H1 (cell line): Measurements from ENCODE around the gene ADA. TPM values are rescaled to one million over a fixed set of nuclear protein-coding genes. Genes with fewer than 3 reads are reported as not detected.

Source experiments
- CTCF ChIA-PET: fragments of 300-600 bp; sonication (Branson Sonifier 250); formaldehyde crosslinking; loops from one replicate; lab custom pipeline; 2021; ENCODE audit not compliant: partially characterized antibody; lab: Charles Lee
- POLR2A ChIA-PET: fragments of 300-600 bp; sonication (Branson Sonifier 250); formaldehyde crosslinking; loops from one replicate; lab custom pipeline; 2021; ENCODE audit warnings: inconsistent platforms; ENCODE audit not compliant: partially characterized antibody; lab: Charles Lee
- DNase-seq, 2 experiments: peaks; one replicate each; pipeline versions ENCODE4 v3.0.0 to v3.0.0-alpha.2; 2010 to 2022; ENCODE audit warnings: low spot score in 2 of 2, low read depth in 1 of 2, mixed read lengths in 1 of 2
- FAIRE-seq: peaks from 2 replicates; lab custom pipeline; 2011; peaks lifted over from hg19 to GRCh38; lab: Jason Lieb, UNC
- H2AFZ ChIP-seq: 2 replicates; pipeline ENCODE4 v1.8.1; 2012; ENCODE audit warnings: low read length, inconsistent platforms
- H2AK5ac ChIP-seq: 2 replicates; pipeline ENCODE4 v1.6.1; 2013; ENCODE audit warnings: low read depth, low read length
- H2BK120ac ChIP-seq: replicated peaks from 2 replicates; pipeline ENCODE3; 2013; ENCODE audit warnings: low read depth, low read length, inconsistent platforms
- H2BK12ac ChIP-seq: 2 replicates; pipeline ENCODE4 v1.6.1; 2013; ENCODE audit warnings: low read depth, low read length
- H2BK15ac ChIP-seq: 2 replicates; pipeline ENCODE4 v1.6.1; 2013; ENCODE audit warnings: low read length
- H2BK20ac ChIP-seq: 2 replicates; pipeline ENCODE4 v1.6.1; 2013; ENCODE audit warnings: low read length
- H2BK5ac ChIP-seq: 2 replicates; pipeline ENCODE4 v1.6.1; 2013; ENCODE audit warnings: low read depth, low read length
- H3K14ac ChIP-seq: 2 replicates; pipeline ENCODE4 v1.6.1; 2013; ENCODE audit warnings: inconsistent platforms; ENCODE audit not compliant: insufficient read length
- H3K18ac ChIP-seq: 2 replicates; pipeline ENCODE4 v1.6.1; 2013; ENCODE audit warnings: low read length; ENCODE audit errors: extremely low read depth
- H3K23ac ChIP-seq: 2 replicates; pipeline ENCODE4 v1.6.1; 2013; ENCODE audit warnings: inconsistent platforms; ENCODE audit not compliant: insufficient read length
- H3K23me2 ChIP-seq: 2 replicates; pipeline ENCODE4 v1.6.1; 2013; ENCODE audit warnings: low read depth, low read length
- H3K27ac ChIP-seq: 2 replicates; pipeline ENCODE4 v1.6.1; 2011; ENCODE audit warnings: low read depth, low read length, inconsistent platforms
- H3K27me3 ChIP-seq, 4 experiments: replicated peaks in 1 of 4; 1 replicate in 1 of 4; 2 replicates in 3 of 4; pipeline versions ENCODE4 v1.6.1 to v1.8.1; 2011 to 2013; ENCODE audit warnings: low read length in 3 of 4, mild to moderate bottlenecking in 3 of 4, inconsistent platforms in 2 of 4, mixed read lengths in 2 of 4, moderate library complexity in 1 of 4; ENCODE audit not compliant: control insufficient read depth in 3 of 4, insufficient read depth in 3 of 4; ENCODE audit errors: extremely low read depth in 1 of 4
- H3K36me3 ChIP-seq, 4 experiments: 2 replicates each; pipeline versions ENCODE4 v1.6.1 to v1.8.1; 2011 to 2013; ENCODE audit warnings: mild to moderate bottlenecking in 4 of 4, low read length in 3 of 4, moderate library complexity in 2 of 4, control low read depth in 1 of 4, inconsistent platforms in 1 of 4; ENCODE audit not compliant: insufficient read depth in 4 of 4, control insufficient read depth in 2 of 4
- H3K4ac ChIP-seq: replicated peaks from 2 replicates; pipeline ENCODE3; 2013; ENCODE audit warnings: low read length, low read depth, mixed read lengths, inconsistent platforms; ENCODE audit not compliant: insufficient read length
- H3K4me1 ChIP-seq, 4 experiments: replicated peaks in 1 of 4; 1 replicate in 1 of 4; 2 replicates in 3 of 4; pipeline versions ENCODE4 v1.6.1 to v1.8.1; 2011 to 2013; ENCODE audit warnings: low read length in 3 of 4, inconsistent platforms in 2 of 4, mixed read lengths in 1 of 4; ENCODE audit not compliant: insufficient read depth in 4 of 4, control insufficient read depth in 3 of 4
- H3K4me2 ChIP-seq, 2 experiments: 2 replicates each; pipeline versions ENCODE4 v1.6.1 to v1.8.1; 2011 to 2013; ENCODE audit warnings: low read depth in 2 of 2, low read length in 2 of 2, control low read depth in 1 of 2, inconsistent platforms in 1 of 2, mild to moderate bottlenecking in 1 of 2; ENCODE audit not compliant: insufficient read depth in 1 of 2
- H3K4me3 ChIP-seq, 4 experiments: fragments of 200-600, 300-600 bp in 1 of 4; sonication (generic), shearing (Covaris generic), sonication (Bioruptor Twin) in 1 of 4; 2 replicates each; pipeline versions ENCODE4 v1.5.1 to v1.8.1; 2011 to 2016; ENCODE audit warnings: low read length in 4 of 4, low read depth in 3 of 4, control low read depth in 2 of 4, inconsistent platforms in 2 of 4, mild to moderate bottlenecking in 2 of 4, mixed read lengths in 1 of 4, moderate library complexity in 1 of 4; ENCODE audit not compliant: insufficient read depth in 2 of 4; ENCODE audit errors: extremely low read depth in 1 of 4
- H3K56ac ChIP-seq: replicated peaks from 2 replicates; pipeline ENCODE3; 2013; ENCODE audit warnings: low read depth, mild to moderate bottlenecking, mixed read lengths, low read length, inconsistent platforms; ENCODE audit not compliant: insufficient read length
- H3K79me1 ChIP-seq: 2 replicates; pipeline ENCODE4 v1.6.1; 2013; ENCODE audit warnings: low read depth, low read length, control low read depth
- H3K79me2 ChIP-seq, 2 experiments: 2 replicates each; pipeline versions ENCODE4 v1.6.1 to v1.8.1; 2012 to 2013; ENCODE audit warnings: low read length in 2 of 2, mild to moderate bottlenecking in 2 of 2, inconsistent platforms in 1 of 2; ENCODE audit not compliant: insufficient read depth in 2 of 2, control insufficient read depth in 1 of 2
- H3K9ac ChIP-seq, 4 experiments: replicated peaks in 1 of 4; 1 replicate in 1 of 4; 2 replicates in 3 of 4; pipeline versions ENCODE4 v1.6.1 to v1.8.1; 2011 to 2013; ENCODE audit warnings: low read depth in 3 of 4, low read length in 3 of 4, control low read depth in 2 of 4, mild to moderate bottlenecking in 2 of 4, moderate library complexity in 2 of 4, inconsistent platforms in 1 of 4; ENCODE audit errors: extremely low read depth in 1 of 4
- H3K9me3 ChIP-seq, 2 experiments: 2 replicates each; pipeline versions ENCODE4 v1.6.1 to v1.8.1; 2012 to 2013; ENCODE audit warnings: mild to moderate bottlenecking in 2 of 2, moderate library complexity in 2 of 2, control low read depth in 1 of 2, inconsistent platforms in 1 of 2, low read depth in 1 of 2, low read length in 1 of 2, mixed read lengths in 1 of 2; ENCODE audit not compliant: insufficient read depth in 2 of 2
- H4K20me1 ChIP-seq, 2 experiments: replicated peaks in 1 of 2; 2 replicates each; pipeline versions ENCODE3 to v1.8.1; 2011 to 2013; ENCODE audit warnings: inconsistent platforms in 2 of 2, low read length in 2 of 2, mild to moderate bottlenecking in 1 of 2; ENCODE audit not compliant: insufficient read depth in 2 of 2, control insufficient read depth in 1 of 2
- H4K5ac ChIP-seq: 2 replicates; pipeline ENCODE4 v1.6.1; 2013; ENCODE audit warnings: low read length, low read depth, mixed read lengths, inconsistent platforms; ENCODE audit not compliant: insufficient read length
- H4K8ac ChIP-seq: 2 replicates; pipeline ENCODE4 v1.8.0; 2013; ENCODE audit warnings: mild to moderate bottlenecking, moderate library complexity, low read length, inconsistent platforms; ENCODE audit not compliant: insufficient read depth; ENCODE audit errors: extremely low read depth
- H4K91ac ChIP-seq: replicated peaks from 2 replicates; pipeline ENCODE3; 2013; ENCODE audit warnings: low read length, mixed read lengths, inconsistent platforms; ENCODE audit not compliant: insufficient read length
- ASH2L ChIP-seq: fragments of 200-600, 300-600 bp; sonication (generic); IDR thresholded peaks from one replicate; pipeline ENCODE4 v1.7.1; 2017; ENCODE audit warnings: low read length
- BCL11A ChIP-seq, 2 experiments: IDR thresholded peaks; one replicate each; pipeline ENCODE4 v1.6.1; 2011; ENCODE audit warnings: low read depth in 2 of 2, low read length in 2 of 2, mild to moderate bottlenecking in 2 of 2
- E2F6 ChIP-seq: IDR thresholded peaks from 2 replicates; pipeline ENCODE4 v1.6.1; 2012; ENCODE audit warnings: inconsistent platforms
- EZH2 ChIP-seq: fragments of 200-600 bp; sonication (generic); IDR thresholded peaks from 2 replicates; pipeline ENCODE4 v1.7.1; 2012; ENCODE audit warnings: low read depth, mild to moderate bottlenecking, moderate library complexity, low read length, inconsistent platforms; ENCODE audit not compliant: severe bottlenecking
- GTF2F1 ChIP-seq: IDR thresholded peaks from 2 replicates; pipeline ENCODE4 v1.6.1; 2012; ENCODE audit warnings: low read depth, low read length, improper control_type of control experiment, borderline replicate concordance
- NRF1 ChIP-seq: IDR thresholded peaks from 2 replicates; pipeline ENCODE4 v1.6.1; 2011; ENCODE audit warnings: mild to moderate bottlenecking, low read depth, low read length, improper control_type of control experiment
- RBBP5 ChIP-seq: IDR thresholded peaks from 2 replicates; pipeline ENCODE4 v1.7.1; 2012; ENCODE audit warnings: low read depth, mild to moderate bottlenecking, inconsistent platforms, low read length, moderate library complexity, borderline replicate concordance
- SIRT6 ChIP-seq: IDR thresholded peaks from one replicate; pipeline ENCODE4 v1.7.1; 2012; ENCODE audit warnings: low read length, inconsistent platforms
- SP2 ChIP-seq: IDR thresholded peaks from 2 replicates; pipeline ENCODE4 v1.6.1; 2012; ENCODE audit warnings: mild to moderate bottlenecking, low read length, inconsistent platforms
- SRF ChIP-seq: IDR thresholded peaks from 2 replicates; pipeline ENCODE4 v1.6.1; 2011; ENCODE audit warnings: mild to moderate bottlenecking, low read depth, low read length, moderate library complexity
- TAF7 ChIP-seq: optimal IDR thresholded peaks from 2 replicates; pipeline ENCODE3; 2011; ENCODE audit warnings: low read depth, mild to moderate bottlenecking, inconsistent platforms, low read length, moderate library complexity, borderline replicate concordance
- TCF12 ChIP-seq: IDR thresholded peaks from 2 replicates; pipeline ENCODE4 v1.6.1; 2011; ENCODE audit warnings: low read depth, mild to moderate bottlenecking, low read length
- WGBS, 2 experiments: shearing (Covaris generic) in 1 of 2; methylation state at CpG; one replicate each; pipeline versions ENCODE4 v1.1.6 to v1.1.7; 2013 to 2015; ENCODE audit warnings: low lambda C conversion rate in 2 of 2, mixed read lengths in 2 of 2, inconsistent platforms in 1 of 2, low coverage in 1 of 2, missing lambda C conversion rate in 1 of 2; ENCODE audit not compliant: insufficient replicate concordance in 2 of 2, insufficient coverage in 1 of 2, insufficient read length in 1 of 2; ENCODE audit errors: extremely low coverage in 1 of 2, missing lambda C conversion rate in 1 of 2; 5-methylcytosine and 5-hydroxymethylcytosine counted together
- polyA plus RNA-seq, 7 experiments: library from polyadenylated mRNA; depleted of rRNA in 3 of 7; stranded (reverse) in 5 of 7; unstranded in 2 of 7; fragments of >200 nt in 5 of 7; fragments of 200-250 nt in 2 of 7; gene quantifications; 1 replicate in 5 of 7; 2 replicates in 1 of 7; 4 replicates in 1 of 7; pipeline versions ENCODE4 v1.2.1 to v1.2.3, GENCODE V29; 2011 to 2013; ENCODE audit warnings: missing spikeins in 2 of 7, mixed read lengths in 2 of 7
- total RNA-seq: library from RNA; stranded (reverse); fragmentation: NEBNext Ultra II Directional; extraction: Animal tissue kit (Norgen Biotek cat#: 25700); gene quantifications from 2 replicates; pipeline ENCODE4 v1.2.1, GENCODE V29; 2021
- TF ChIP-seq, protein P1 (sequence below): IDR thresholded peaks from 2 replicates; pipeline ENCODE4 v1.6.1; 2011; ENCODE audit warnings: low read length, improper control_type of control experiment

The ADA gene
- total and polyA plus RNA-seq, 2 of the 8 experiments (the other 6 are each of a cell fraction or from before 2014, with no cell fraction given) = 19.9 to 32.8 TPM

- H3K4me3 ChIP-seq = no peak overlapping the region
- no peak overlapping the region for H3K14ac ChIP-seq
- H3K79me1 ChIP-seq = no peaks in the 10 kb centered on the region
- no peak overlapping the region for H2BK12ac ChIP-seq
- peak overlapping the region; percentile 36 to 41; a peak in 2 of 4 replicates for H3K4me2 ChIP-seq
- DNase-seq = no peak
- no peak overlapping the region for H3K4ac ChIP-seq
- H3K79me2 ChIP-seq = no peaks in the 10 kb centered on the region
- no peaks in the 10 kb centered on the region; a peak in 1 of 7 replicates for H3K27me3 ChIP-seq
- H3K4me1 ChIP-seq = peaks cover 12 to 24% (median 16%) of the 10 kb centered on the region in 4 experiments
- H3K23ac ChIP-seq = no peak overlapping the region
- no peak overlapping the region for H2BK15ac ChIP-seq
- no peak overlapping the region for H3K27ac ChIP-seq
- CTCF ChIA-PET = interaction anchor here (1.9 to 2.7 kb wide), 2 partner anchors 10 to 14 kb away, joined by 8 to 9 read pairs; no protein-coding TSS in a partner anchor
- no peak overlapping the region for H2BK120ac ChIP-seq
- no peaks in the 10 kb centered on the region for H3K36me3 ChIP-seq
- no peak overlapping the region for H4K8ac ChIP-seq
- 80% methylated on average over 4 of the region's 4 CpGs; no CpG with 5 or more reads in 1 of the 2 experiments for WGBS, 2 experiments
- no peaks in the 10 kb centered on the region for H4K20me1 ChIP-seq
- H2AK5ac ChIP-seq = no peak overlapping the region
- POLR2A ChIA-PET = no interaction called here
- H4K91ac ChIP-seq = no peak overlapping the region
- H2BK20ac ChIP-seq = no peak overlapping the region
- H3K18ac ChIP-seq = no peak overlapping the region
- H2AFZ ChIP-seq = no peak overlapping the region
- FAIRE-seq = no peak
- H2BK5ac ChIP-seq = no peak overlapping the region
- H3K56ac ChIP-seq = no peak overlapping the region
- H4K5ac ChIP-seq = no peak overlapping the region
- no peaks in the 10 kb centered on the region for H3K9me3 ChIP-seq
- H3K23me2 ChIP-seq = no peaks in the 10 kb centered on the region; the same call in 1 of the 2 replicates
- H3K9ac ChIP-seq = no peak overlapping the region
- TF ChIP-seq TCF12 (no peak), SP2 (no peak), GTF2F1 (no peak), RBBP5 (no peak), SIRT6 (no peak), SRF (no peak), EZH2 (no peak), BCL11A (IDR thresholded peaks at IDR 0.05; ENCODE audit: low read depth in 2 of 2, low read length in 2 of 2) (no peak), TAF7 (no peak), ASH2L (no peak), E2F6 (no peak), NRF1 (no peak)
- TF ChIP-seq, protein P1, sequence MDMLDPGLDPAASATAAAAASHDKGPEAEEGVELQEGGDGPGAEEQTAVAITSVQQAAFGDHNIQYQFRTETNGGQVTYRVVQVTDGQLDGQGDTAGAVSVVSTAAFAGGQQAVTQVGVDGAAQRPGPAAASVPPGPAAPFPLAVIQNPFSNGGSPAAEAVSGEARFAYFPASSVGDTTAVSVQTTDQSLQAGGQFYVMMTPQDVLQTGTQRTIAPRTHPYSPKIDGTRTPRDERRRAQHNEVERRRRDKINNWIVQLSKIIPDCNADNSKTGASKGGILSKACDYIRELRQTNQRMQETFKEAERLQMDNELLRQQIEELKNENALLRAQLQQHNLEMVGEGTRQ = no peak
Measured at GRCh38 chr20:44596010-44596409, 55.5 kb downstream of the ADA start.
